Pancreas (tissue), 10 donors: ENCODE data around the gene ALAS1. TPM values are rescaled to one million over a fixed set of nuclear protein-coding genes. Genes with fewer than 3 reads are reported as not detected.

Experiments
- ATAC-seq, 4 donors: fragments of 200-7000 bp; cut with Tn5 transposase; one replicate each; pipeline versions ENCODE4 v1.8.0 to v1.9.1; 2020; ENCODE audit warnings: mild to moderate bottlenecking in 4 of 4, moderate library complexity in 4 of 4
- DNase-seq, 6 donors: peaks; one replicate each; pipeline ENCODE4 v3.0.0-alpha.2; 2020
- FAIRE-seq: peaks from 2 replicates; lab custom pipeline; 2012; peaks lifted over from hg19 to GRCh38; lab: Jason Lieb, UNC
- H3K27ac ChIP-seq, 4 donors: fragments of 200-600 bp; sonication (generic); 1 replicate in 3 of 4; 2 replicates in 1 of 4; pipeline versions ENCODE4 v1.5.0 to v1.8.0; 2020
- H3K27me3 ChIP-seq, 4 donors: fragments of 200-600 bp; one replicate each; pipeline ENCODE4 v1.8.0; 2021
- H3K36me3 ChIP-seq, 3 donors: fragments of 200-600 bp; sonication (generic) in 1 of 3; one replicate each; pipeline versions ENCODE4 v1.5.0 to v1.8.0; 2020 to 2021
- H3K4me1 ChIP-seq, 3 donors: fragments of 200-600 bp; one replicate each; pipeline ENCODE4 v1.8.0; 2021
- H3K4me3 ChIP-seq, 4 donors: fragments of 200-600 bp; sonication (generic) in 2 of 4; one replicate each; pipeline versions ENCODE4 v1.5.0 to v1.8.0; 2020 to 2021
- H3K9me3 ChIP-seq, 4 donors: fragments of 200-600 bp; one replicate each; pipeline ENCODE4 v1.8.0; 2021
- WGBS, 2 donors: extraction: QIAGEN DNeasy Blood & Tissue Kit; methylation state at CpG; one replicate each; pipeline ENCODE4 v1.1.7; 2013; 5-methylcytosine and 5-hydroxymethylcytosine counted together
- intact Hi-C, 3 donors: fragments of 100-400 bp; cut with DNase I; formaldehyde crosslinking; loops; one replicate each; pipeline versions ENCODE4 v1.11.1 to v1.14.2; 2022
- polyA plus RNA-seq, 2 donors: library from polyadenylated mRNA; stranded (reverse); fragments of 200-250 nt; gene quantifications; one replicate each; pipeline ENCODE4 v1.2.3, GENCODE V29; 2013
- total RNA-seq, 6 donors: library from RNA; stranded (reverse); fragmentation: NEBNext Ultra II Directional in 4 of 6; extraction: Animal tissue kit (Norgen Biotek cat#: 25700) in 4 of 6; gene quantifications; one replicate each; pipeline versions ENCODE4 v1.2.1 to v1.2.4, GENCODE V29; 2021 to 2023
- TF ChIP-seq, protein P1 (sequence below), 4 donors: fragments of 200-600 bp; sonication (generic) in 3 of 4; IDR thresholded peaks; one replicate each; pipeline versions ENCODE4 v1.5.0 to v1.8.0; 2021; ENCODE audit warnings: antibody characterized with exemption in 4 of 4
- donor health status: healthy with polysubstance abuse.
- donor health status: DM: no; HTN: no; CAD: no; lungs with moderate emphysema.
- donor health status: DM: no; HTN: no; CAD: no.
- donor health status: control.
- donor health status: control.
- donor health status: Bipolar disorder and iron deficiency.
- donor health status: DM: yes; HTN: yes; CAD: no.
- donor health status: DM: no; HTN: no; CAD: no.
- donor health status: DM: no; HTN: no; CAD: no.
- donor health status: DM: yes; HTN: yes; CAD: no.

ALAS1 gene
- total and polyA plus RNA-seq, 8 donors: 8.4 to 21.7 (median 12.9) TPM

DNA sequence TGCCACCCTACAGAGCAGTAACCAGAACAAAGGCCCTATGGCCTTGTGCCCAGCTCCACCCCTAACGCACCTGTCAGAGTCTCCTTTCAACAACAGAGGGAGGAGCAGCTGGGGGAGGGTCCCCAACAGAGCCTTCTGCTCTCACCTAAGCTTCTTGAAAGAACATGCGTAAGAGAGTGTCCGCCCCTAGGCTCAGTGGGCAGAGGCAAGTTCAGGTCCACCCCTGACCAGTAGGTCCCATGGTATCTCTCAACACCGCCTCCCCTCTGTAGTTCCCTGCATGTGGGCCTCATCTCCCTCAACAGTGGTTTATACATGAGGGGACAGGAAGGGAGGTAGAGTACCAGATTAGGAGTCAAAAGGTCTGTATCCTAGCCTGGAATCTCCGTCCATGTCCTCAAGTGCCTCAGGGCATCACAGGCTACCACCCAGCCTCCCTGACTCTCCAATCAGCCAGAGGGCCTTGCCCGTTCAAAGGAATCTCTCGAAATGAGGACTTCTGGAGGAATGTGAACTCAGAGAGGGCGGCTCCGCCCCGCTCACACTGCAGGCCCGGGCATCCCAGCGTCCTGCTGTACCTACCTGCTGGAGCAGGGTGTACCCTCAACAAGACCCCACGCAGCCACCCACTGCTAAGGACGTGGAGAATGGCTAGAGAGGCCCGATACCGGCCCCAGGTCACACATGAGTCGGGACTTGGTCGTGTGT is 44.4 kb upstream of the ALAS1 start:
- no peaks in the 10 kb centered on the region for H3K9me3 ChIP-seq
- H3K27me3 ChIP-seq: no peaks in the 10 kb centered on the region
- peak in 2 of 6 donors; percentile 11 to 32 for DNase-seq
- intact Hi-C loops: no loop called here
- no peak for FAIRE-seq
- WGBS, 2 donors: 15% methylated on average over 18 of the region's 18 CpGs
- TF ChIP-seq, protein P1, sequence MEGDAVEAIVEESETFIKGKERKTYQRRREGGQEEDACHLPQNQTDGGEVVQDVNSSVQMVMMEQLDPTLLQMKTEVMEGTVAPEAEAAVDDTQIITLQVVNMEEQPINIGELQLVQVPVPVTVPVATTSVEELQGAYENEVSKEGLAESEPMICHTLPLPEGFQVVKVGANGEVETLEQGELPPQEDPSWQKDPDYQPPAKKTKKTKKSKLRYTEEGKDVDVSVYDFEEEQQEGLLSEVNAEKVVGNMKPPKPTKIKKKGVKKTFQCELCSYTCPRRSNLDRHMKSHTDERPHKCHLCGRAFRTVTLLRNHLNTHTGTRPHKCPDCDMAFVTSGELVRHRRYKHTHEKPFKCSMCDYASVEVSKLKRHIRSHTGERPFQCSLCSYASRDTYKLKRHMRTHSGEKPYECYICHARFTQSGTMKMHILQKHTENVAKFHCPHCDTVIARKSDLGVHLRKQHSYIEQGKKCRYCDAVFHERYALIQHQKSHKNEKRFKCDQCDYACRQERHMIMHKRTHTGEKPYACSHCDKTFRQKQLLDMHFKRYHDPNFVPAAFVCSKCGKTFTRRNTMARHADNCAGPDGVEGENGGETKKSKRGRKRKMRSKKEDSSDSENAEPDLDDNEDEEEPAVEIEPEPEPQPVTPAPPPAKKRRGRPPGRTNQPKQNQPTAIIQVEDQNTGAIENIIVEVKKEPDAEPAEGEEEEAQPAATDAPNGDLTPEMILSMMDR (IDR thresholded peaks at IDR 0.05): no peak
- peak overlapping the region in 3 of 4 donors; percentile 74 to 83 (median 79) for H3K27ac ChIP-seq
- H3K4me1 ChIP-seq: peaks cover 4 to 6% (median 4%) of the 10 kb centered on the region in 3 donors
- ATAC-seq: no peak
- no peaks in the 10 kb centered on the region for H3K36me3 ChIP-seq
- H3K4me3 ChIP-seq: peak overlapping the region; percentile 53 to 79 (median 58)

DNA sequence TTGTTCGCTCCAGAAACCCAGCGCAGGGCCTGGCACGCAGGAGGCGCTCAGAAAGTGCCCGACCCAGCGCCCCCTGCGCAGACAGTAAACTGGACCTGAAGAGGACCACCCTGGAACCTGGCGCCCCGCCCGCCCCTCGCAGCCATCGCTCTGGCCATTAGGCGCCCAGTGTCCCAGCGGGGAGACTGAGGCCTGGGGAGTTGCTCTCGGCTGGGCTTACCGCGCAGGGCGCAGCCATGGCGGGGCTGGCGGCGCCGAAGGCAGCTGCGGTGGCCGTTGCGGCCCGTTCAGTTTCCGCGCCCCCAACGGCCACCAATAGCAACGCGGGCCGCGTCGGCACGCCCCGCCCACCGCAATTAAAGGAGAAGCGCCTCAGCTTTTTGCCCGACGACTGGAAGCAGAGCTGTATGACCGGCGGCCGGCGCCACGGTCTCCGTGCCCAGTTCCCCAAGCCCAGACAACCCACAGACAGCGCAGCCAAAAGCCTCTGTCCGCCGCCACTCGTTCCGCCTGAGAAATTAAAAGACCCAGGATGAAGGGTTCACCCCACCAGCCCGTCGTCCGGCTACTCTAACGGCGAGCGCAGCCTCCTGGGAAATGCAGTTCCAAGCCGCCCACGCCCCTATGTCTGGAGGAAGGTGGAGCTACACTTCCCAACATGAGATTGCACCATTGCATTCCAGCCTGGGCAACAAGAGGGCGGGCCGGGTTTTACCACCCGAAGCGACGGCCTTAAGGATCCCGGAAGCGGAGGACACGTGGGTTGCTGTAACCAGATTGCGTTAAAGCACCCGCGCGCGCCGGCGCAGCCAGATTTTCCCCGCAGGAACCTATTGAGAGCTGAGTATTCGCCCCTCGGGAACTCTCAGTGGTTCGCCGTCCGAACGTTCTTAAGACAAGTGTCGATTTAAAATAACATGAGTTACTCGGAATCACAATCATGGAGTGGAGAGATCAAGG is 43.5 kb upstream of the ALAS1 start, which contains the start of gene POC1A:
TSS of gene POC1A (minus strand) at position 289 of the 960 bp plus-strand sequence. CDS start at position 238, 51 bp downstream.
- no peaks in the 10 kb centered on the region for H3K9me3 ChIP-seq
- peak; percentile 93 to 97 (median 96) for DNase-seq
- H3K27me3 ChIP-seq: no peaks in the 10 kb centered on the region
- peak; percentile 97 to 99 (median 98) for ATAC-seq
- H3K4me1 ChIP-seq: peaks cover 4 to 6% (median 4%) of the 10 kb centered on the region in 3 donors
- H3K4me3 ChIP-seq: peak within 1 kb of the TSS; percentile 53 to 79 (median 58)
- peak within 1 kb of the TSS; percentile 56 to 83 (median 76) for H3K27ac ChIP-seq
- FAIRE-seq: peak; percentile 89
- no peaks in the 10 kb centered on the region for H3K36me3 ChIP-seq
- intact Hi-C loops: no loop called here
- TF ChIP-seq, protein P1 (IDR thresholded peaks at IDR 0.05): peak in 1 of 4 donors; percentile 14
- WGBS, 2 donors: 0 to 1% methylated on average over 82 to 83 of the region's 83 CpGs

DNA sequence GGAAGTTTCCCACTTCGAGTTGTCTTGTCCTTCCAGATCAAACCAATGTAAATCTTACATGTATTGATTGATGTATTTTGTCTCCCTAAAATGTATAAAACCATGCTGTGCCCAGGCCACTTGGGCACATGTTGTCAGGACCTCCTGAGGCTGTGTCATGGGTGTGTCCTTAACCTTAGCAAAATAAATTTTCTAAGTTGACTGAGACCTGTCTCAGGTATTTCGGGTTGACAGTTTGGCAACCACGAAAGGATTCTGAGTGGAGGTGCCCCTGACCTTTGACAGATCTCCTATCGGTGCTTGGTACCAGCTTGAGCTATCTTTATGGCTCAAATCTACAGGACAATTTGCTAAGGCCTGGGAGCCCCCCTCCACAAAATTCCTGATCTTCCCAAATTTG is 42.0 kb upstream of the ALAS1 start:
- WGBS, 2 donors: 74 to 82% methylated on average over 4 of the region's 4 CpGs
- DNase-seq (no peak), FAIRE-seq (no peak), ATAC-seq (no peak)
- H3K36me3 ChIP-seq: no peaks in the 10 kb centered on the region
- H3K4me3 ChIP-seq: no peak overlapping the region
- no peaks in the 10 kb centered on the region for H3K9me3 ChIP-seq
- intact Hi-C loops: no loop called here
- H3K27ac ChIP-seq: no peak overlapping the region
- TF ChIP-seq, protein P1 (IDR thresholded peaks at IDR 0.05): no peak
- peaks cover 4 to 6% (median 4%) of the 10 kb centered on the region in 3 donors for H3K4me1 ChIP-seq
- H3K27me3 ChIP-seq: no peaks in the 10 kb centered on the region

DNA sequence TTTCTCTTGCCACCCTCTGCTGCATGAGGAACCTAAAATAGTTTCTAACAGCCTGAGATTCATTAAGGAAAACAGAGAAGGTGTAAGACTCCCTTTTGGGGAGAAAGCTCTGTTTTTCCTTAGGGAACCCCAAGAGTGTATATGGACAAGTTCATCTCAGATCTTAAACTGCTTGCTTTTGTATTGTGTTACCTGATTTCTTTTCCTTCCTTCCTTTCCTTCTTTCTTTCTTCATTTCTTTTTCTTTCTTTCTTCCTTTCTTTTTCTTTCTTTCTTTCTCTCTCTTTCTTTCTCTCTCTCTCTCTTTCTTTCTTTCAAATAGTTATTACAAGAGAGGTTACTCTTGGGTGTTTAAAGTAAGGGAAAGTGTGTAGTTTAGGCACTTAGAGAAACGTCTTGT is 38.5 kb upstream of the ALAS1 start:
- Histone ChIP-seq H3K9me3 (no peaks in the 10 kb centered on the region), H3K4me3 (no peak overlapping the region), H3K4me1 (no peaks in the 10 kb centered on the region), H3K36me3 (no peaks in the 10 kb centered on the region), H3K27ac (no peak overlapping the region), H3K27me3 (no peaks in the 10 kb centered on the region)
- TF ChIP-seq, protein P1 (IDR thresholded peaks at IDR 0.05): no peak
- intact Hi-C loops: no loop called here
- no peak for FAIRE-seq
- WGBS, 2 donors: 6 to 17% methylated on average over 1 of the region's 1 CpG
- DNase-seq: no peak
- no peak for ATAC-seq
